Measurements from ENCODE around the gene FIGN.
A peak's percentile ranks its signal among the peaks of the same experiment; 100 is the strongest.

- TF ChIP-seq SP1 (IDR thresholded peaks at IDR 0.05) (peak; percentile 61), RAD21 (IDR thresholded peaks at IDR 0.05) (peak; percentile 35), ATF3 (IDR thresholded peaks at IDR 0.05) (no peak), TAF1 (conservative IDR thresholded peaks at IDR 0.05) (peak; percentile 28), CTCF (IDR thresholded peaks at IDR 0.05; ENCODE audit: low read depth, low read length, missing input control) (no peak)
These were observed 164.2 kb downstream of the FIGN start for GRCh38 chr2:163571423-163572102.

Measured in liver (tissue), 3 donors.